ENCODE measurements around the gene FSCN2. TPM values are rescaled to one million over a fixed set of nuclear protein-coding genes. Genes with fewer than 3 reads are reported as not detected.

Gene FSCN2
- total and polyA plus RNA-seq, 7 donors, result 0.08 to 0.71 (median 0.11) TPM; not detected in 1

DNA sequence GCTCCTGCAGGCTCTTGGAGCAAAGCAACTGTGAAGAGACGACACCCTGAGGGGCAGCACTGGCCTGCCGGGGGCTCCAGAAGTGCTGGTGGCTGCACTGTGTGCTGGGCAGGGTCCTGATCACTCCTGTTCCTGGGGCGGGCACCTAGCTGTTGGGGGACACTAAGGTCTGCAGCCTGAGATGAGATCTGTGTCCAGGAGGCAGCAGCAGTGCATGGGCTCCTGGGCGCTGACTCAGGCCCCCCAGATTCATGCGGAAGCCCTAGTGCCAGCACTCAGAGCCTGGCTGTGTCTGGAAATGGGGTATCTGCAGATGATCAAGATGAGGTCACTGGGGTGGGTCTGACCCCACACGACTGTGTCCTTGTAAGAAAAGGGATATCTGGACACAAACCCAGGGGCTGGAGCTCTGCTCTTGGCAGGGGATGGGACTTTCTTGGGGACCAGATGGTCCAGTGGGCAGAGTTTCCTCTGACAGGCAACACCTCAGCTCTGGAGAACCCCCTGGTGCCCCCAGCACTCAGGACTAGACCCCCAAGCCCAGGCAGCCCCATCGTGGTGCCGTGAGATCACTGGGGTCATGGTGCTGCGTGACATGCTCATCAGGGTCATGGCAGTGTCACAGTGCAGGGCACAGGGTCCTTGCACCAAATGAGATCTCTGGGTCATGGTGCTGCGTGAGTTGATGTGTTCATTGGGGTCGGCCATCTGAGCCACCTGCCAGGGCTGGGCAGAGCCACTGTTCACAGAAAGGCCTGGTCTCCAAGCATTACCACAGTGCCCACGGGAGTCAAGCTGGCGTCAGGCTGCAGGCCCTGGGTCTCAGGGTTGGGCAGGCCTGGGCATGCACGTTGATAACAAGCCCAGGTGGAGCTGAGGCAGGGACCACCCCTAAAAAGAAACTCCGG, 14.5 kb downstream of the FSCN2 start:
- no peak for ATAC-seq
- no peak for DNase-seq
- Histone ChIP-seq H3K27ac (no peak overlapping the region), H3K9me3 (no peaks in the 10 kb centered on the region), H3K36me3 (ENCODE audit: insufficient read depth in 1 of 2, low read depth in 1 of 2) (peaks cover 12 to 79% of the 10 kb centered on the region in 2 donors), H3K4me1 (peaks cover 6% of the 10 kb centered on the region), H3K27me3 (ENCODE audit: insufficient read depth in 3 of 3, low read length in 2 of 3) (no peaks in the 10 kb centered on the region), H3K4me3 (no peak overlapping the region)
- 79 to 86% (median 86%) methylated on average over 15 of the region's 15 CpGs for WGBS, 3 donors
- intact Hi-C loops (cut with DNase I), result no loop called here
- TF ChIP-seq, protein P1, sequence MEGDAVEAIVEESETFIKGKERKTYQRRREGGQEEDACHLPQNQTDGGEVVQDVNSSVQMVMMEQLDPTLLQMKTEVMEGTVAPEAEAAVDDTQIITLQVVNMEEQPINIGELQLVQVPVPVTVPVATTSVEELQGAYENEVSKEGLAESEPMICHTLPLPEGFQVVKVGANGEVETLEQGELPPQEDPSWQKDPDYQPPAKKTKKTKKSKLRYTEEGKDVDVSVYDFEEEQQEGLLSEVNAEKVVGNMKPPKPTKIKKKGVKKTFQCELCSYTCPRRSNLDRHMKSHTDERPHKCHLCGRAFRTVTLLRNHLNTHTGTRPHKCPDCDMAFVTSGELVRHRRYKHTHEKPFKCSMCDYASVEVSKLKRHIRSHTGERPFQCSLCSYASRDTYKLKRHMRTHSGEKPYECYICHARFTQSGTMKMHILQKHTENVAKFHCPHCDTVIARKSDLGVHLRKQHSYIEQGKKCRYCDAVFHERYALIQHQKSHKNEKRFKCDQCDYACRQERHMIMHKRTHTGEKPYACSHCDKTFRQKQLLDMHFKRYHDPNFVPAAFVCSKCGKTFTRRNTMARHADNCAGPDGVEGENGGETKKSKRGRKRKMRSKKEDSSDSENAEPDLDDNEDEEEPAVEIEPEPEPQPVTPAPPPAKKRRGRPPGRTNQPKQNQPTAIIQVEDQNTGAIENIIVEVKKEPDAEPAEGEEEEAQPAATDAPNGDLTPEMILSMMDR (IDR thresholded peaks at IDR 0.05), result no peak

DNA sequence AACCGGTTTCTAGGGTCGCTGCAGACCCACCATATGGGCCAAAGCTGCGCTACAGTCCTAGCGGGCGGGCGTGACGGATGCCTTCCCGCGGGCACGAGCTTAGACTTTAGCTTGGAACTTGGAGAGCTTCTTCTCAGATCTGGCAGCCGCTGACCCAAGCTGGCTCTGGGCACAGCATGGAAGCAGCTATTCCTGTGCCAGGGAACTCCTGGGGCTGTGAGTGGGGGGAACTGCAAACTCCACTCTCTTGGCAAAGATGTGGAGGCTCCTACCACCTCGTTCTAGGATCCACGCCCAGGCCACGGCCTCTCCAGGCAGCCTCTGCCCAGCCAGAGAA, 15.1 kb downstream of the FSCN2 start:
- peaks cover 12 to 85% of the 10 kb centered on the region in 2 donors for H3K36me3 ChIP-seq (ENCODE audit: insufficient read depth in 1 of 2, low read depth in 1 of 2)
- no peak for ATAC-seq

DNA sequence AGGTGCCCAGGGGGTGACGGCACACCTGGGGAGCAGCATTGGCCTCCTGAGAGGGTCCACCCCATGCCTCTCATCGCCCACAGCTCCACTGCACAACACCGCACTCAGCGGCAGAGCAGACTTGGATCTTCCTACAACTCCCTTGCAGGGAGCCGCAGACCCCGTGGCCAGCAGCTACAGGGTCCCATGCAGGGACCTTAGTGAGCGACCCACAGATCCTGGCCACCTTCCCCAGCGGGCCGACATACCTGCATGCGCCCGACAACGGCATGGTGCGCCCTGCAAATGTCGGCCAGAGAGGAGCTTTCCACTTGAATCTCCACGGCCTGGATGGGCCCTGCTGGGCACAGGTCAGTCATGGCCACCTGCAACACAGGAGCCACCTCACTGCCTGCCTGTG, 15.6 kb downstream of the FSCN2 start:
- ATAC-seq (no peak), DNase-seq (no peak)
- Histone ChIP-seq H3K9me3 (no peaks in the 10 kb centered on the region), H3K27me3 (ENCODE audit: insufficient read depth in 3 of 3, low read length in 2 of 3) (no peaks in the 10 kb centered on the region), H3K4me3 (no peak overlapping the region), H3K27ac (no peak overlapping the region), H3K4me1 (no peaks in the 10 kb centered on the region), H3K36me3 (ENCODE audit: insufficient read depth in 1 of 2, low read depth in 1 of 2) (peaks cover 12 to 90% of the 10 kb centered on the region in 2 donors)
- intact Hi-C loops (cut with DNase I), result no loop called here
- TF ChIP-seq, protein P1 (IDR thresholded peaks at IDR 0.05), result no peak
- WGBS, 3 donors, result 91 to 97% (median 96%) methylated on average over 15 of the region's 15 CpGs

More for the DNA sequence above, 15.1 kb downstream of the FSCN2 start:
- no peaks in the 10 kb centered on the region for H3K9me3 ChIP-seq
- H3K27me3 ChIP-seq (ENCODE audit: insufficient read depth in 3 of 3, low read length in 2 of 3), result no peaks in the 10 kb centered on the region
- H3K4me3 ChIP-seq, result no peak overlapping the region
- no peaks in the 10 kb centered on the region for H3K4me1 ChIP-seq
- TF ChIP-seq, protein P1 (IDR thresholded peaks at IDR 0.05), result no peak
- H3K27ac ChIP-seq, result no peak overlapping the region
- DNase-seq, result no peak
- WGBS, 3 donors, result 57 to 76% (median 63%) methylated on average over 14 of the region's 14 CpGs
- intact Hi-C loops (cut with DNase I), result no loop called here

DNA sequence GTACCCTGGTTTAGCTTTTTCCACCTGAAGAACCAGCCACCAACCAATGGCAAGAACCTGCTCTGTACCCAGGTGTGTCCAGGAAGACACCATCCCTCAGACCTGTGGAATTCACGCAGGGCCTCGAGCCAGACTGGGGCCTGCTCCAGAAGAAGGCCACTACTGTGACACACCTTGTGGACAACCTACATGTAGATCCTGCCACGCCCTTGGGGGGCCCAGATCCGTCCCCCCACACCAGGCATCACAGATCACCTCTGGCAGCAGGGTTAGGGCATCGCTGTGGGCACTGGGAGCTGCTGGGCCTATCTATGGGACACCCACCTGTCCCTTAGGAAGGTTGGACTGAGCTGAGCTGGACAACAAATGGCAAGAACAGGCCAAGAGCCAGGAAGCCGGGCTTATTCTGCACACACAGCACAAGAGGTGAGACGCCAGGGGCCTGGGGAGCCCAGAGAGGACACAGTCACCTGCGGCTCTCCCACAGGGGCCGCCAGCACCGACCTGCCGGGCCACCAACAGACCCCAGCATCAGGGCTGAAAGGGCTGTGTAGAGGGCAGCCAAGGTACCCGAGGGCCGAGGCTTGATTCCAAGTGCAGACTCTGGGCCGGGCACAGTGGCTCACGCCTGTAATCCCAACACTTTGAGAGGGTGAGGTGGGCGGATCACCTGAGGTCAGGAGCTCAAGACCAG, 16.3 kb downstream of the FSCN2 start:
- WGBS, 3 donors, result 80 to 88% (median 84%) methylated on average over 14 to 16 of the region's 16 CpGs
- H3K36me3 ChIP-seq (ENCODE audit: insufficient read depth in 1 of 2, low read depth in 1 of 2), result peaks cover 12 to 94% of the 10 kb centered on the region in 2 donors
- intact Hi-C loops (cut with DNase I), result no loop called here
- no peak for ATAC-seq
- no peak overlapping the region for H3K4me3 ChIP-seq
- peaks cover 4% of the 10 kb centered on the region for H3K4me1 ChIP-seq
- TF ChIP-seq, protein P1 (IDR thresholded peaks at IDR 0.05), result no peak
- DNase-seq, result no peak
- no peak overlapping the region for H3K27ac ChIP-seq
- no peaks in the 10 kb centered on the region for H3K9me3 ChIP-seq
- H3K27me3 ChIP-seq (ENCODE audit: insufficient read depth in 3 of 3, low read length in 2 of 3), result no peaks in the 10 kb centered on the region
